Keratinocyte (primary cell): ENCODE data around the gene CSTF1. TPM values are rescaled to one million over a fixed set of nuclear protein-coding genes. Genes with fewer than 3 reads are reported as not detected.

Experiments
- DNase-seq: peaks from one replicate; pipeline ENCODE4 v3.0.0-alpha.2; 2011; ENCODE audit warnings: low read depth, missing footprints, low spot score
- FAIRE-seq: peaks from 2 replicates; lab custom pipeline; 2011; peaks lifted over from hg19 to GRCh38; lab: Jason Lieb, UNC
- H2AFZ ChIP-seq: 2 replicates; pipeline ENCODE4 v1.6.0; 2012; ENCODE audit warnings: low read length, control low read depth, inconsistent platforms; ENCODE audit not compliant: control insufficient read depth
- H3K27ac ChIP-seq: 2 replicates; pipeline ENCODE4 v1.5.1; 2011; ENCODE audit warnings: low read length; ENCODE audit not compliant: control insufficient read depth, insufficient read depth
- H3K27me3 ChIP-seq: 3 replicates; pipeline ENCODE4 v1.6.0; 2011; ENCODE audit warnings: low read length; ENCODE audit not compliant: control insufficient read depth, insufficient read depth; ENCODE audit errors: extremely low read depth
- H3K36me3 ChIP-seq, 2 experiments: 2 replicates in 1 of 2; 3 replicates in 1 of 2; pipeline ENCODE4 v1.5.1; 2011; ENCODE audit warnings: low read length in 2 of 2, mild to moderate bottlenecking in 1 of 2; ENCODE audit not compliant: control insufficient read depth in 2 of 2, insufficient read depth in 2 of 2; ENCODE audit errors: extremely low read depth in 1 of 2
- H3K4me1 ChIP-seq: 3 replicates; pipeline ENCODE4 v1.5.1; 2011; ENCODE audit warnings: low read length; ENCODE audit not compliant: control insufficient read depth, insufficient read depth; ENCODE audit errors: extremely low read depth
- H3K4me2 ChIP-seq: 3 replicates; pipeline ENCODE4 v1.6.0; 2011; ENCODE audit warnings: low read depth, low read length; ENCODE audit not compliant: control insufficient read depth, insufficient read depth; ENCODE audit errors: extremely low read depth
- H3K4me3 ChIP-seq, 3 experiments: fragments of 200-600 bp in 1 of 3; sonication (generic) in 1 of 3; 2 replicates in 2 of 3; 3 replicates in 1 of 3; pipeline ENCODE4 v1.5.1; 2011 to 2016; ENCODE audit warnings: low read length in 3 of 3, mild to moderate bottlenecking in 3 of 3, control low read depth in 2 of 3, inconsistent platforms in 1 of 3, low read depth in 1 of 3, mixed read lengths in 1 of 3, mixed run types in 1 of 3, moderate library complexity in 1 of 3; ENCODE audit not compliant: control insufficient read depth in 2 of 3, insufficient read depth in 2 of 3; ENCODE audit errors: extremely low read depth in 1 of 3
- H3K79me2 ChIP-seq: 2 replicates; pipeline ENCODE4 v1.6.0; 2012; ENCODE audit warnings: low read length; ENCODE audit not compliant: control insufficient read depth, insufficient read depth
- H3K9ac ChIP-seq: 3 replicates; pipeline ENCODE4 v1.6.0; 2011; ENCODE audit warnings: low read length; ENCODE audit not compliant: control insufficient read depth, insufficient read depth; ENCODE audit errors: extremely low read depth
- H3K9me1 ChIP-seq: 3 replicates; pipeline ENCODE4 v1.6.0; 2011; ENCODE audit warnings: low read length; ENCODE audit not compliant: control insufficient read depth, insufficient read depth; ENCODE audit errors: extremely low read depth
- H3K9me3 ChIP-seq: 2 replicates; pipeline ENCODE4 v1.5.1; 2012; ENCODE audit warnings: low read depth, low read length; ENCODE audit not compliant: control insufficient read depth
- H4K20me1 ChIP-seq: 3 replicates; pipeline ENCODE4 v1.6.0; 2011; ENCODE audit warnings: low read length; ENCODE audit not compliant: control insufficient read depth, insufficient read depth; ENCODE audit errors: extremely low read depth
- EZH2 ChIP-seq: IDR thresholded peaks from one replicate; pipeline ENCODE4 v1.6.1; 2012; ENCODE audit warnings: inconsistent platforms, mild to moderate bottlenecking, low read length, moderate library complexity
- dilution Hi-C: fragments of 300-500 bp; cut with MboI; formaldehyde crosslinking; loops from one replicate; pipeline ENCODE4 v1.7.0; 2020; ENCODE audit warnings: low sequenced_read_pairs; ENCODE audit not compliant: extremely low pct_ligation_motif_present
- polyA plus RNA-seq, 5 experiments: library from polyadenylated mRNA; depleted of rRNA in 3 of 5; stranded (reverse) in 3 of 5; stranded (forward) in 1 of 5; unstranded in 1 of 5; fragments of >200 nt; gene quantifications; 1 replicate in 1 of 5; 2 replicates in 3 of 5; 3 replicates in 1 of 5; pipeline versions ENCODE4 v1.2.1 to v1.2.3, GENCODE V29; 2011 to 2012; ENCODE audit warnings: missing spikeins in 2 of 5, low read depth in 1 of 5, low replicate concordance in 1 of 5
- TF ChIP-seq, protein P1 (sequence below), 3 experiments: IDR thresholded peaks in 1 of 3; conservative IDR thresholded peaks in 1 of 3; optimal IDR thresholded peaks in 1 of 3; 2 replicates in 2 of 3; 3 replicates in 1 of 3; pipeline versions ENCODE3 to v1.5.1; 2011; ENCODE audit warnings: low read length in 3 of 3, mild to moderate bottlenecking in 3 of 3, moderate library complexity in 2 of 3, control low read depth in 1 of 3, inconsistent platforms in 1 of 3; ENCODE audit not compliant: insufficient read depth in 2 of 3; ENCODE audit errors: extremely low read depth in 1 of 3

CSTF1 gene
- polyA plus RNA-seq, 1 donor (not counting 4 experiments of a cell fraction or from before 2014, with no cell fraction given), result 40.3 TPM

DNA sequence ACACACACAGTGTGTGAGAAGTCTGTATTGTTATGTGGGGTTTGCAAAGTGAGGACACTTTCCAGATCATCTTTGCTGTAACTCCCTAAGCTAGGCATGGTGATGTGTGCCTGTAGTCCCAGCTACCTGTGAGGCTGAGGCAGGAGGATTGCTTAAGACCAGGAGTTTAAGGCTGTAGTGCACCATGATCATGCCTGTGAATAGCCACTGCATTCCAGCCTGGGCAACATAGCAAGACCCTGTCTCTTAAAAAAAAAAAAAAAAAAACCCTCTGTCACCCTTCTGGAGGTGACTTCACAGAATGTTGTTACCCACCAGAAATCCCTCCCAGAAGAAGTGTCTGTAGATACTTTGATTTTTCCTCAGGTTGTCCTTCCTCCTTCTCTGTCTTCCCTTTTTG, 34.5 kb downstream of the CSTF1 start:
- H3K4me3 ChIP-seq, result no peak overlapping the region
- no peak overlapping the region for H3K4me2 ChIP-seq
- no peak overlapping the region for H2AFZ ChIP-seq
- no peaks in the 10 kb centered on the region for H3K9me1 ChIP-seq
- no peaks in the 10 kb centered on the region for H3K9me3 ChIP-seq
- H4K20me1 ChIP-seq, result no peaks in the 10 kb centered on the region
- H3K27me3 ChIP-seq, result no peaks in the 10 kb centered on the region
- no peak overlapping the region for H3K9ac ChIP-seq
- H3K36me3 ChIP-seq, result no peaks in the 10 kb centered on the region
- no peak for DNase-seq
- H3K79me2 ChIP-seq, result no peaks in the 10 kb centered on the region
- dilution Hi-C loops, result no loop called here
- FAIRE-seq, result no peak
- H3K27ac ChIP-seq, result no peak overlapping the region
- peaks cover 13% of the 10 kb centered on the region for H3K4me1 ChIP-seq
- no peak for TF ChIP-seq EZH2
- TF ChIP-seq, protein P1, sequence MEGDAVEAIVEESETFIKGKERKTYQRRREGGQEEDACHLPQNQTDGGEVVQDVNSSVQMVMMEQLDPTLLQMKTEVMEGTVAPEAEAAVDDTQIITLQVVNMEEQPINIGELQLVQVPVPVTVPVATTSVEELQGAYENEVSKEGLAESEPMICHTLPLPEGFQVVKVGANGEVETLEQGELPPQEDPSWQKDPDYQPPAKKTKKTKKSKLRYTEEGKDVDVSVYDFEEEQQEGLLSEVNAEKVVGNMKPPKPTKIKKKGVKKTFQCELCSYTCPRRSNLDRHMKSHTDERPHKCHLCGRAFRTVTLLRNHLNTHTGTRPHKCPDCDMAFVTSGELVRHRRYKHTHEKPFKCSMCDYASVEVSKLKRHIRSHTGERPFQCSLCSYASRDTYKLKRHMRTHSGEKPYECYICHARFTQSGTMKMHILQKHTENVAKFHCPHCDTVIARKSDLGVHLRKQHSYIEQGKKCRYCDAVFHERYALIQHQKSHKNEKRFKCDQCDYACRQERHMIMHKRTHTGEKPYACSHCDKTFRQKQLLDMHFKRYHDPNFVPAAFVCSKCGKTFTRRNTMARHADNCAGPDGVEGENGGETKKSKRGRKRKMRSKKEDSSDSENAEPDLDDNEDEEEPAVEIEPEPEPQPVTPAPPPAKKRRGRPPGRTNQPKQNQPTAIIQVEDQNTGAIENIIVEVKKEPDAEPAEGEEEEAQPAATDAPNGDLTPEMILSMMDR (optimal IDR thresholded peaks at IDR 0.05 in 1 of 3, IDR thresholded peaks at IDR 0.05 in 1 of 3, conservative IDR thresholded peaks at IDR 0.05 in 1 of 3; ENCODE audit: extremely low read depth in 1 of 3, insufficient read depth in 2 of 3, low read length in 3 of 3), result no peak

DNA sequence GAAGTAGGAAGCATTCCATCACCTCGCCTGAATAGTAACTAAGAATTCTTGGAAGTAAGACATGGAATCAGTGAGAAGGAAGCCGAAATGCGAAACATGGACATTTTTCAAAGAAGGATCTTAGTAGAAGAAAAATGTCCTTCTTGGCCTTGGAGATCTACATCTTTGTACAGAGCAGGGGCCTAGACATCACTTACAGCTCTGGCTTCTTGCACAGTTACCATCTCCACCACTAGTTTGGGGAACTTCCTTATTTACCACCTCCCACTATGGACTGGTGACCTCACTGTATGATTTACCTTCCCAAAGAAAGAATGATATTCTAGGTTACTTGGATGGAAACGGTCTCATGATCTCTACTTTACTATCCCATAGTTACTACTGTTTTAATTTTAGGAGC, 35.4 kb downstream of the CSTF1 start:
- dilution Hi-C loops, result no loop called here
- TF ChIP-seq EZH2, result no peak
- TF ChIP-seq, protein P1 (optimal IDR thresholded peaks at IDR 0.05 in 1 of 3, IDR thresholded peaks at IDR 0.05 in 1 of 3, conservative IDR thresholded peaks at IDR 0.05 in 1 of 3; ENCODE audit: extremely low read depth in 1 of 3, insufficient read depth in 2 of 3, low read length in 3 of 3), result no peak
- H3K79me2 ChIP-seq, result no peaks in the 10 kb centered on the region

More for the DNA sequence above, 35.4 kb downstream of the CSTF1 start:
- H3K36me3 ChIP-seq, result no peaks in the 10 kb centered on the region
- no peak overlapping the region for H3K4me2 ChIP-seq
- H3K9me3 ChIP-seq, result no peaks in the 10 kb centered on the region
- H3K9me1 ChIP-seq, result no peaks in the 10 kb centered on the region
- FAIRE-seq (no peak), DNase-seq (no peak)
- H4K20me1 ChIP-seq, result no peaks in the 10 kb centered on the region
- H3K9ac ChIP-seq, result no peak overlapping the region
- no peak overlapping the region for H3K4me3 ChIP-seq
- H3K27me3 ChIP-seq, result no peaks in the 10 kb centered on the region
- H3K4me1 ChIP-seq, result peaks cover 13% of the 10 kb centered on the region
- H2AFZ ChIP-seq, result no peak overlapping the region
- no peak overlapping the region for H3K27ac ChIP-seq
